NCI-H187 treated with DMSO at 0.1 percent for 48 hours (cell line): ENCODE measurements around the gene HSF2.

ENCODE experiments used
- DNase-seq: peaks from one replicate; lab custom pipeline; 2025; lab: John Stamatoyannopoulos, UW

HSF2 gene, protein sequence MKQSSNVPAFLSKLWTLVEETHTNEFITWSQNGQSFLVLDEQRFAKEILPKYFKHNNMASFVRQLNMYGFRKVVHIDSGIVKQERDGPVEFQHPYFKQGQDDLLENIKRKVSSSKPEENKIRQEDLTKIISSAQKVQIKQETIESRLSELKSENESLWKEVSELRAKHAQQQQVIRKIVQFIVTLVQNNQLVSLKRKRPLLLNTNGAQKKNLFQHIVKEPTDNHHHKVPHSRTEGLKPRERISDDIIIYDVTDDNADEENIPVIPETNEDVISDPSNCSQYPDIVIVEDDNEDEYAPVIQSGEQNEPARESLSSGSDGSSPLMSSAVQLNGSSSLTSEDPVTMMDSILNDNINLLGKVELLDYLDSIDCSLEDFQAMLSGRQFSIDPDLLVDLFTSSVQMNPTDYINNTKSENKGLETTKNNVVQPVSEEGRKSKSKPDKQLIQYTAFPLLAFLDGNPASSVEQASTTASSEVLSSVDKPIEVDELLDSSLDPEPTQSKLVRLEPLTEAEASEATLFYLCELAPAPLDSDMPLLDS

DNA sequence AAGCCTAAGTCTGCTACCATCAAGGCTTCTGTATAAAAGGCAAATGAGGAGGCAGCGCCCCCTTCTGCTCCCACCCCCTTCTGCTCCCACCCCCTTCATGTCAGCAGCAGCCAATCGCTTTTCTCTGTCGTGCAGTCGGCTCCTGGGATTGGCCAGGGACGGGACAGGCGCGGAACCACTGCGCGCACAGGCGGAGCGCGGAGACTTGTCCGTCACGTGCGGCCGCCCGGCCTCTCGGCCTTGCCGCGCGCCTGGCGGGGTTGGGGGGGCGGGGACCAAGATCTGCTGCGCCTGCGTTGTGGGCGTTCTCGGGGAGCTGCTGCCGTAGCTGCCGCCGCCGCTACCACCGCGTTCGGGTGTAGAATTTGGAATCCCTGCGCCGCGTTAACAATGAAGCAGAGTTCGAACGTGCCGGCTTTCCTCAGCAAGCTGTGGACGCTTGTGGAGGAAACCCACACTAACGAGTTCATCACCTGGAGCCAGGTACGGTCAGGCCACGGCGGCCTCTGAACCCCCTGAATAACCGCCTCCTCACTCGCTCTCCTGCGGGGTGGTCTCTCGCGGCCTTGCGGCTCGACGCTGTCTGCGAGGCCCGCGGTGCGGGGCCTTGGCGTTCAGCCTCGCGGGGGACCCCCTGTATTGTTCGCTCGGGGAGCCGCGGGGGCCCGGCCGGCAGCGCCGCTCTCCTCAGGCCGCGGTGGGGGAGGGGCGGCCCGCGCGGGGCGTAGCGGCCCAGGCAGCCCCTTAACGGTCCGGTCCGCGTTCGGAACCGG is at the start of gene HSF2:
TSS of gene HSF2 (plus strand) at position 305 of the 773 bp plus-strand sequence. CDS start at position 391, 86 bp downstream.
- peak; percentile 65 for DNase-seq

DNA sequence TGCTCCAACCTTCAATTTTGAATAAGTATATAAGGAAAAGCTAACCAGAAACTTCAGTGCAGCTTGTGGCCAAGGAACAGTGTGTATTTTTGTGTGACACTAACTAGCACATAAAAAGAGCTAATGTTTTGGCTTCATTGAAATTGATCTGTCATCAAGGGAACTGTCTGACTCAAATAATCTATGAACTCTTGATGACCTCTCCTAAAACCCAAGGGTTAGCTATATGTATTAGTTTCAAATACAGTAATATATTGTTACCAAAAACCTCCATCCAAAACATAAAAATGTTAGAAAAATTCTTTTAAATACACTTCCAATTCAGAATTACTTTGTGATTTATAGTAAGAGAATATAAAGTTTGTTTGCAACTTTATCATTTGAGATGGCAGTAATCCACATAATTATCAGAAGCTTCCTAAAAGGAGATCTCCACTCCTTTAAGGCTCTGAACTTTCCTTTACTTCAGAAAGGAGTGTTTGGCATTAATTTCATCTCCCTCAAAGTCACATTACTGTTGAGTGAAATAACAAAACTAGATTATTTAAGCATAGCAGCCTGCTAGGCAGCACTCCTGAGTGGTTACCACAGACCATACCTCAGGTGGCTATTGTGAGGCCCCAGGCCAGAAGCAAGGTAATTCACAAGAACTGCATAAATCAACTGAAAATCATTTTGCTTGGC is 46.3 kb upstream of the HSF2 start:
- no peak for DNase-seq

DNA sequence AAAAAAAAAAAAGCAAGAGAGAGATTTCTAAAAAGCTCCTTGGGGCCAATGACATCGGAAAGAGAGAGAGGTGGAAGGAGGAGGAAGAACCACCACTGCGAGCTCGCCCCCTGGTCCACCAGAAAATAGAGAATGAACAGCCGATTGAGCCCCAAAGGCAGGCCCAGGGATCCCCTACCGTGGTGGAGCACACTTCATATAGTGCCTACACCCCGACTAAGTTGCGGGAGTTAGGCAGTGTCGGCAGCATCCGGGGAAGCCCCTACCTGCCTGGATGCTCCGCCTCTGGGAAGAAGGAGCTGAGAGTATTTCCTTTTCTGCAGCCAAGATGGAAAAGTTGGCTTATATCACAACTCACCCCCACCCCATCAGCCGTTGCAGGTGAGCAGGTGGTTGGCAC is 38.6 kb upstream of the HSF2 start:
- no peak for DNase-seq

DNA sequence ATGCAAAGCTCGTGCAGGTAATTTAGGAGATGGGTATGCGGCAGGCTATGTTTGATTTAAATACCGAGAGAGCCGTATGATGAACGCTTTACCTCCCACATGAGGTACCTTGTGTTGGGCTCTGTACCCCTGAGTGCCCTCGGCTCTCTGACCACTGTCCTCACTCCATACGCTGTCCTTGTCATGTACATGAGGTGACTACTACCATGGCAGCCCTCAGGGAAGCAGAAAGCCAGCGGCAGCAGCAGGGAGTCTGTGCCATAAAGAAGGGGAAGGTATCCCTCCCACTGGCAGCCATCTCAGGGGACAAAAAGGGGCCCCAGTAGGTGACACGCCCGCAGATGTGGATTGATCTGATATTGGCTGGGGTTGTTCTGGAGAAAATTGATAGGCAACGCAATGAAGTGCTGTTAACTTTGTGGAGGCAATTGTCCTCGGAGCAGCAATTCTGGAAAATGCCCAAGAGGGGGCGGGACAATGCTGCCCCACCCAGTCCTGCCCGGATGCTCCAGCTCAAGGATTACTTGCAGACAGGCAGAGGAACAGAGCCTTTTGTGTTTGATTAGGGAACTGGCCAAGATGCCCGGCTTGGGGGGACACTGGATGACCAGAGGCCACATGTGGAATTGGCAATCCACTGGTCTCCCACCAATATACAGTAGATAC is 38.0 kb upstream of the HSF2 start:
- no peak for DNase-seq

DNA sequence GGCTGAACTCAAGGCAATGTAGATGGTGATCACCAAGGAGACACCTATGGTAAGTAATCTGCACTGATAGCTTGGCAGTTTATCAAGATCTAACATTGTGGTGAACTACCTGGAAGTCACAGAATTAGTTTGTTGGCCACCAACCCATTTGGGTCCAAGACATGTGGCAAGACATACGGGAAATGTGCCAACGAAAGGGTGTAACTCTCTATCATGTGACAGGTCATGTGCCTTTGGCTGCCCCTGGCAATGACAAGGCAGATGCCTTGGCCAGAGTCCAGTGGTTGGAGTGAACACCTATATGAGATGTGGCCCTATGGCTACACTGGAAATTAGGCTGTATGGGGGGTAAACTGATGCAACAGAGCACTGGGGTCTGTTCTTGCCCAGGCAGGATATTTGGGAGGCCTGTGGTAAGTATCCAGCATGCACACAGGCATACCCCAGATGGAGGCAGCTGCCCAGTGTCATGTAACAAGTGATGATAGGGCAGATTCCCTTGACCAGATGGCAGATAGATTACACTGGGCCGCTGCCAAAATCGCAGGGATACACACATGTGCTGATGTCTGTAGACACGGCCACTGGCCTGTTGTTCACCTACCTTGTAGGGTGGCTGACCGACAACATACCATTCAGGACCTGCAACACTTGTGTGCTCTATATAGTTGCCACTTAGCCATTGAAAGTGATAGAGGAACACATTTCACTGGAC is 35.5 kb upstream of the HSF2 start:
- no peak for DNase-seq

DNA sequence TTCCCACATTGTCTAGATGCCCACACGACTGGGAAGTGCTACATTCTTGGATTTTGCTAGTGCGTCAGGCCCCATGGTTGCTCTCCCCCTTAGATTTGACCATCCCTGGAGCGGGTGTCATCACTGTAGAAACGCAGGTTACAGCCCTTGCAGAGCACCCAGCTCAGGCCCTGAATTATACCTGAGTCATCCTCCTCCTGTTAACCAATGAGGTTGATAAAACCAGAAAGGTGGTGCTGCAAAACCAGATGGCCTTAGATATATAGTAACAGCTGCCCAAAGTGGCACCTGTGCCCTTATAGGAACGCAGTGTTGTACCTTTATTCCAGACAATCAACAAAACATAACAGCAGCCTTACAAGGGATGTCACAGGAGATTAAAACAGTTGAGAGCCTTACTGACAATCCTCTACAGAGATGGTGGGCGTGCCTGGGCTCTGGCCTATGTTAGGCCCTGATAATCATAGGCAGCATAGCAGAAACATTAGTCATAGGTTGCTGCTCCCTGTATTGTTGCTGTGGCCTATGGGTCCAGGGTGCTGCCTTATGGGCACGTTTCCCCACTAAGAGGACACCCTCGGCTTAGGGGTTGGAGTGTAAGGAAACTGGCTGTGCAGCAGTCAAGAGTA is 33.6 kb upstream of the HSF2 start:
- DNase-seq = no peak

DNA sequence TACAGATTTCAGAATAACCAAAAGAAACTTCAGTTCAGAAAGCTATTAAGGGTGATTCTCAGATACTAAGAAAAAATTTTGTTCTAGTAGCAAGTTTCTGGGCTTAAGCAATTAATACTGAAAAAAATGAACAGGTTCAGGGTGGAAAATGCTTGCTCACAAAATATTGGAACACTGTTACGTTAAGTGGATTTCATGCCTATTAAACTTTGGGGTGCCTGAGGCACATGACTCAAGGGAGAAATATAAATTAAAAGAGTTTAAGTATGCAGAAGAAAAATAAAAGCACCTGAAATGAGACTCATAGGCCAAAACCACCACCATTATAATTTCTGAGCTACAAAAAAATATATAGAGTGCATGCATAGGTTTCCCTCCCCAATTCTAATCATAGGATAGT is 32.3 kb upstream of the HSF2 start:
- no peak for DNase-seq

DNA sequence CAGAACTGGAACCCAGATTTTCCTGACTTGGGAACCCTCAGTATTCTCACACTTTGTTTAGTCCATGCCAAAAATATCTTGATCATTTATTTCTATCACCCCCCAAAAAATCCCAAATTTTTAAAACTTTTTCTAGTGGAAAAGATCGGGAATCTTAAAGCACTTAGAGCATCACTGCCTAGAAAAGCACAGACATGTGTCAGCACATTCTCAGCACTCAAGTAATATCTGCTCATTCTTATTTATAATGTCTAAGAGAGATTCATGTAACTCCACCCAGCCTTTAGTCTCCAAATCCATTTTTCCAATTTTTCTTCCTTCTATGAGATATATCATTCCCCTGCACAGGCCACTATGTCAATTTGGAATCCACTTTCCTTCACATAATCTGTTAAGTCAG is 29.9 kb upstream of the HSF2 start:
- no peak for DNase-seq

DNA sequence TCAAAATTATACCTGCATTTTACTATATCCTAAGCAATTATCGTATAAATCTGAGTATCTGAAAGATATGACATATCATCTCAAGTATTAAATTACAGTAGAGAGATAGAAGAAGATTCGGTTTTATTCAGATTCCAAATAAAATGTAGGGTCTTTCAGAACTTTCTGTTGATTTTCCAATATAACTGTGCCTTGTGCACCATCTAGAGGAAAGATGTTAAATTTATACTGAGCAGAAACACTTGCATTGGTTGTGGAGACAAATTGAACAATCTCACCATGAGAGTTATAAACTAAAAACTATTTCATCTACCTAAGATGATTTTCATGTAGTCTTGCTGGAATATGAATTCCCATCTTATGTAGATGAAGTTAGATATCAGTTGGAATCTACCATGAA is 26.8 kb upstream of the HSF2 start:
- no peak for DNase-seq

DNA sequence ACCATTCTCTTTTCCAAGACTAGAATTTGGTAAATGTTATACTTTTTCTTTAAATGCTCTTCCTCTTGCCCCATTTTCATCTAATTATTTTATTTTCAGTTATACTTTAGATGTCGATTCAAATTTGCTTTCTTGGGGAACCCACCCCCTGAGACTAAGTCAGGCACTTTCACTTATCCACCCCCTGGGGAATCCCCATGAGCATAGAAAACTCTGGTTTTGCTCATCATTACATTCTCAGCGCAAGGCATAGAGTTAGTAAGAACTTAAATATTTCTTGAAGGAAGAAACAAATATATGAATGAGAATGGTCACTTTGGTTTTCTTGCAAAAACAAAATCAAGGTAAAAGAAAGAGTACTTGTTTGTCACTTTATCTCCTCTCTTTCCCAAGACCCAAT is 25.1 kb upstream of the HSF2 start:
- no peak for DNase-seq

DNA sequence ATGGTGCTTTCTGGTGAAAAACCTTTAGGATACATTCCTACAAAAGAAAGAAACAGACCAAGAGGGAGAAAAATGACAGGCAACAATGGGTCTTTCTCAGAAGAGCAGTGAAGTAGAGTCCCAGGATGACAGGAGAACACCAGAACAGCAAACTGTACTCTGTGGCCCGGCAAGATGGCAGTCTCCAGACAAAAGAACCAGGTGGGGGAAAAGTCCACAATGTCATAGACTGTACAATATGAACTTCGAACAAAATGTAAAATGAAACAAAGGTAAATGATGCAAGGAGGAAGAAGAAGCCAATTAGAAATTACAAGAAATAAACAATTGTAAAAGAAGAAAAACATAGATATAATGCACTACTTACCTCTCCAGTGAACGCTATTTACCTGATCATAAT is 23.2 kb upstream of the HSF2 start:
- DNase-seq = no peak

DNA sequence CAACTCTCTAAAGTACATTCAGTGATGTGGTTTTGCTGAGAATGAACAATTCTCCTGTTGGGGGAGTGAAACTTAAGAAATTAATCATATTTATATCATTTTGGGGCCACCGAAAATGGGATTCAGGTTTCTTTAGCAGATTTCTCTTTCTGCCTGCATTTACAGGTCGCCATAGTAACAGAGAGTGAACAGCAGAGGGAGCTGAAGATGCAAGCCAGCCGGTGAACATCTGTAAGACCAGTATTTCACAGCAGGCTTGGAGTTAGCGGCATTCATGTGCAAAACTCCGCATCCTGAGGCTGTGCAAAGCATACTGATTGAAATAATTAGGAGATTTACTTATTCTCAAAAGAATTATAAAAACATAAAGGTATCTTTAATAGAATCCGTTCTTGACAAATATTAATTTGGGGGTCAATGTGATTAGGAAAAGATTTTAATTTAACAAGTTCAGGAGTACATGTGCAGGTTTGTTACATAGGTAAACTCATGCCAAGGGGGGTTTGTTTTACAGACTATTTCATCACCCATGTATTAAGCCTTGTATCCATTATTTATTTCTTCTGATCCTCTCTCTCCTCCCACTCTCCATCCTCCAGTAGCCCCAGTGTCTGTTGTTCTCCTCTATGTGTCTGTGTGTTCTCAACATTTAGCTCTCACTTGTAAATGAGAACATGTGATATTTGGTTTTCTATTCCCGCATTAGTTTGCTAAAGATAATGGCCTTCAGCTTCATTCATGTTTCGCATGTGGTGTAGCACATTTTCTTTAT is 17.8 kb upstream of the HSF2 start:
- DNase-seq = no peak

DNA sequence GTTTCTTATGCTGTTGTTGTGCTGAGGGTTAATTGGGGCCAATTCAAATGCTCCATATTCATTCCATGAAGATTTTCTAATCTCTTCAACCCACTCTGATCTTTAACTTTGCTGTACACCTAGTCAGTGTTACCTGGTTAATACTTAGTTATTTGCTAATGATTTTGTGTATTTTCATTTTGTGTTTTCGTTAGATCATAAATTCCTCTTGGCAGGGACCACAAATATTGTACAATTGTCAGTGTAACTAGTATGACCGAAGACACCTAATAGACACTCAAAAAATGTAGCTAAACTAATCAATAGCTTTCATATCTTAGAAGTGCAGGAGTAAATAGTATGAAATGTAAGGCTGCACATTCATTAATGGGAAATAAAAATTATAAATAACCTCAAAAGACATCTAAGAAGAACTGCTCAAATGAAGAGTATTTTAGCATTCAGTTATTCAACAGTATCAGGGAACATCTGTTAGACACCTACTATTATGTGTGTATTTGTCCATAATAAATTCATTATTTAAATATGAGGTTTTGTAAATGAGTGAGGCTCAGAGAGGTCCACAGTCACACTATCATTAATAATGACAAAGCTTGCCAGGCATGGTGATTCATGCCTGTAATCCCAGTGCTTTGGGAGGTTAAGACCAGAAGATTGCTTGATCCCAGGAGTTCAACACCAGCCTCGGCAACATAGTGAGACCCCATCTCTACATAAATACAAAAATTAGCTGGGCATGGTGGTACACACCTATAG is 13.4 kb upstream of the HSF2 start:
- DNase-seq = no peak

DNA sequence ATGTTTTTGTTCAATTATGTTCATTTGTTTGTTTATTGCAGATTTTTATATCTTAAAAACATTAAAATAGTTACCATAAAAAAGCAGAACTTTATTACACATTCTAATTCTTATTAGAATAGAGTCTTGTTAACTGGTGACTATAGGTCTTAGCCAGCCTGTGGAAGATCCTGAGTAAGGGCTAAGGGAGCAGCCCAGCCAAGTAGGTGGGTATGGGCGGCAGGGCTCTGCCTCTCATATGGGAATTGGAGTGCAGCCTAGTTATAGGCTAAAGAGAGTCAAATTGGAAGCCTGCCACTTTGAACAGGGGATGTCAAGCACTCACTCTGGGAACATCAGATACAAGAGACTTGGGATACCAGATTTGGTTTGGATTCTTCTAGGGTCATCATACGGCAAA is 10.5 kb upstream of the HSF2 start:
- DNase-seq = no peak

DNA sequence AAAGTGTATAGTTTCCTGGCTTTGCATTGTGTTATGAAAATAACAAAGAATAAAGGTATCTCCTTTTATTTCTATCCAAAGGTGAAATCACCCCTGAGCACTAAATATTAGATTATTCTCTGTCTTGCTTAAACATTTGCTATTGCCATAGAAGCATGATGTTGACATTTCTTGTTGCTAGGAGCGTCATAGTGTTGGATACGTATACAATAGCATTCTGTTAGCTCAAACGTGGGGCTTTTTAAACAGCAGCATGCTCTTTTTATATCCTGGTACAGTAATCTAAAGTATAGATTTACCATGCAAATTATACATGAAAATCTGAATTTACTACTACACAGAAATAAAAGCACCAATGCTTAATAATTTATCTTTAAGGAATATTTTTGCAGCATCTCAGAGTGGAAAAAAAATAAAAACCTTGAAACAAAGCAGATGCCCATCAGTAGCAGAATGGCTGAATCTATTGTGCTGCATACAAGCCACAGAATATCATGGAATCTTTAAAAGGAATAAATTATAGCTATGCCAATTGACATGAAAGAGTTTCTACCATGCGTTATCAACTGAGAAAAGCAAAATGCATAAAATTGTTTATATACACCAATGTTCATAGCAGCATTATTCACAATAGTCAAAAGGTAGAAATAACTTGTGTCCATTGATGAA is 9.6 kb upstream of the HSF2 start:
- DNase-seq = no peak

DNA sequence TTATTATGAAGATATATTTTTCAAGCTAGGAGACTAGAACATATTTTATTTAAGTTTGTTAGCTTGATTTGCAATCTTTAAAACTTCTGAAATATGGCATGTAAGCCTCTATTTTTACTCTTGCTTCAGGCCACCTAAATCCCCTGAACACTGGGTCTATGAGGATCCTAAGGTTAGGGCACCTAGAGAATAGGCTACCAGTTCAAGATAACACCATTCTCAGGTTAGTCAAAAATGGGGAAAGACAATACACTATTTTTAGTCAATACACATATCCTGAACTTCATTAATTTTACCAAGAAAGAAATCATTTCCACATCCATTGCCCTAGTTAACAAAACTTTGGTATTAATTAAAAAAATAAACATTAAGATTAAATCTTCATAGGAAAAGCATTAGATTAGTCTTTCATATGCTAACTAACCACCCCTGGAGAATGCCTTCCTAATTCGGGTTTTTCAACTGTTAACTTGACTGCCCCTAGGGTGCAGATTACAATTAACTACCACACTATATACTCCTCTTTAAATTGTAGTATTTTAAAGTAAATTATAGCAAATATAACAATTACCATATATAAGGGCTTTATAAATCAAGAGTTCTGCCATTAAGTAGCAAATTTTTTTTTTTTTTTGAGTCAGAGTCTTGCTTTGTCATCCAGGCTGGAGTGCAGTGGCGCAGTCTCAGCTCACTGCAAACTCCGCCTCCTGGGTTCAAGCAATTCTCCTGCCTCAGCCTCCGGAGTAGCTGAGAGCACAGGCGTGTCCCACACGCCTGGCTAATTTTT is 6.7 kb upstream of the HSF2 start:
- no peak for DNase-seq

DNA sequence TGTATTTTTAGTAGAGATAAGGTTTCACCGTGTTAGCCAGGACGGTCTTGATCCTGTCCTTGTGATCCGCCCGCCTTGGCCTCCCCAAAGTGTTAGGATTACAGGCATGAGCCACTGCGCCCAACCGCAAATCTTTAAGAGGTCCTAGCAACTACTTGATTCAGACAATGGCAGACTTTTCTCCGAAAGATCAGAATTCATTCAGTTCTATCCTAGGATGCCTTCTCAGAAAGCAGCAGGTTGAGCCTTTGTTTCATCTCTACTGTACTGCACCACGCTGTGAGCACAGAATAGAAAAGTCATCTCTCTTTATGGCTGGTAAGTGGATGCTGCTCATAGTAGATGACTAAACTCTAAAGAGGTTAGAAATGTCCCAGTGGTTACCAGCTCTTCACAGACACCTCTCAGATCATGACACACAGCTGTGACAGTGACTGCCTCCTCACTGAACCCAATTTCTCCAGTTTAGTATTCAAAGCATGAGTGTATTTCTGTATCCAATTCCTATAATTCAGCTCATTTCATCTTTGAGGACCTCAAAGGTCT is 6.0 kb upstream of the HSF2 start:
- no peak for DNase-seq

DNA sequence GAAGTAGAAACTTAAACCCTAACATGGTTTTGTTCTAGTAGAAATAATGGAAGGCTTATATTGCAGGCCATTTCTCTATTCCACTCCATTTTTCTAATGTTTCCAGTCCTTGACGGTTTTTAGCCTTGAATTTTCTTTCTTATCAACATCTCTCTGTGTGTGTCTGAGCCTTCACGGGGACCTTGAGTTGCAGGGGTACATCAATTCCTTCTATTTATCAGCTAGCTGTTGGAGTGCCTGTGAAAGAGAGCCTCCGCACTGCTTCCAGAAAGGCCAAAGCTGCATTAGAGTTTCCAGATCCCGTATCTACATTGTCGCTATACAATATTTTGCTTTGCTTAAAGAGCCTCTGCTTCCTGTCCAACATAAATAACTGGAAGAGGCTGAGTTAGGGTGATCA is 5.4 kb upstream of the HSF2 start:
- no peak for DNase-seq
